Activated CD4-positive, alpha-beta T cell treated with anti-CD3 and anti-CD28 coated beads, Interleukin-2, Interleukin-4, amounts not matched to agents 100 ng/mL and 50 ng/mL, durations not matched to agents 16 hours and 8 hours (primary cell): ENCODE data around the gene ACHE.
A peak's percentile ranks its signal among the peaks of the same experiment; 100 is the strongest.

Experiments used
- DNase-seq: peaks from one replicate; pipeline ENCODE4 v3.0.0-alpha.2; 2020; ENCODE audit warnings: low spot score

The ACHE gene

DNA sequence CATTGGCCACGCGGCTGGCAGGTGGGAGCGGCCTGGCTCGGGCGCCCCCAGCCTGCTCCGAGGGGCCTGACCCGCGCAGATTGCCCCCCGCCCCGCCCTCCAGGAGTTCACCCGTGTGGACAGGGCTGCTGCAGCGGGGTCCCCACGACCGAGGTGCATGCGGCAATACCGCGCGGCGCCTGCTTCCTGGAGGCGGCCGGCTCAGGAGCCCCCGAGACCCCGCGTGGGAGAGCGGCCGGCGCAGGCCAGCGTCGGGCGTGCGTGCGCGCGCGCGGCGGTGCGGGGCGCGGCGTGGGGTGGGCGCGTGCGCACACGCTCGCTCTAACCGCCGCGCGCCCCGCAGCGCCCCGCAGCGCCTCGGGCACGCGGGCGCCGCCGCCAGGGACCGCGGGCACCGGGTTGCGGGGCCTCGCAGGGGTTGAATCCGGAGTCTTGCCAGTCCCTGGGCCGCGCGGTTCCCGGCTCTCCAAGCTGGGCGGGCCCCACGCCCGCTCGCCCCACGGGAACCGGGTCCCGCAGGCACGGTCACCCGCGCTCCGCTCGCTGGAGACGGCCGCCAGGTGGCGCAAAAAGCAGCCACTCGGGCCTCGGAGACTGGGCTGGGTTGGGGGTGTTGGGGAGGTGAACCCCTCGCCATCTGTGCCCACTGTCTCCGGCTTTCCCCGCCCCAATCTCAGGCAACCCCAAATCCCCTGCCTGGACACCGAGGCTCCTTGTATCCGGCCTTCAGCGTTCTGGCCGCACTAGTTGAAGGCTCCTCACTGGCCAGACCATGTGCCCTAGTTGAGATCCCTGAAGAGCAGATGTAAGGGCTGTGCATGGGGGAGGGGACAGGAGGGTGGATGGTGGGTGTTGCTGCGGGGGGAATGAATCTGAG, 1.3 kb upstream of the ACHE start:
- peak; percentile 41 for DNase-seq

DNA sequence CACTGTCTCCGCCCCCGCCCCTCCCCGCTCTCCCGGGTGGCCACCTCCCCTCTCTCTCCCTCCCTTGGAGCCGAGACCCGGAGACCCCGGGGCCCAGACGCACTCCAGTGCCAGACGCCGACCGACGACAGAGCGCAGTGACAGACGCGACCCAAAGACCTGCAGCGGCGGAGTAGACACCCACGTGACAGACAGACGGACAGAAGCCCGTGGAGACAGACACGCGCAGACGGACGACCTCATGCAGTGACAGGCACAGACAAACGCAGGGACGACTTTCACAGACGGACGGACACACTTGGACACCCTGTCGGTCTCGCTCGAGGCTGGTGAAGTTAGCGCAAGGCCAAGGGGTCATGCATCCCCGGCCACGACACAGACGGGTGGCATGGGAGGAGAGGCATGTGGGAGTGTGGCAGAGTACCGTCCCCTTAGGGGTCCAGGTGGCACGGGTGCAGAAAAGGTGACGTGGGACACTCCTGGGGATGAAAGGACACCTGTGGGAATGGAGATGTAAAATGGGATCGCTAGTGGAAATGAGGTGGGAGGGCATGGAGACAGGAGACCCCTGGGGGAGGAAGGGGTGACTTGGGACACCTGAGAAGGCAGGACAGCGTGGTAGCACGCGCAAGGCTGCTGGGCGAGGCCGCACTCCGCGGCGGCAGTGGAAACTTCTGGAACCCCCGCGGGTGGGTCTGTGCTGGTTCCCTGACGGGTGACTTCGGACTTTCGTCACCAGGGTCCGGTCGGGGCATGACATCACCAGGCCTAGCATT, 456 bp upstream of the ACHE start:
- DNase-seq, result peak; percentile 16

DNA sequence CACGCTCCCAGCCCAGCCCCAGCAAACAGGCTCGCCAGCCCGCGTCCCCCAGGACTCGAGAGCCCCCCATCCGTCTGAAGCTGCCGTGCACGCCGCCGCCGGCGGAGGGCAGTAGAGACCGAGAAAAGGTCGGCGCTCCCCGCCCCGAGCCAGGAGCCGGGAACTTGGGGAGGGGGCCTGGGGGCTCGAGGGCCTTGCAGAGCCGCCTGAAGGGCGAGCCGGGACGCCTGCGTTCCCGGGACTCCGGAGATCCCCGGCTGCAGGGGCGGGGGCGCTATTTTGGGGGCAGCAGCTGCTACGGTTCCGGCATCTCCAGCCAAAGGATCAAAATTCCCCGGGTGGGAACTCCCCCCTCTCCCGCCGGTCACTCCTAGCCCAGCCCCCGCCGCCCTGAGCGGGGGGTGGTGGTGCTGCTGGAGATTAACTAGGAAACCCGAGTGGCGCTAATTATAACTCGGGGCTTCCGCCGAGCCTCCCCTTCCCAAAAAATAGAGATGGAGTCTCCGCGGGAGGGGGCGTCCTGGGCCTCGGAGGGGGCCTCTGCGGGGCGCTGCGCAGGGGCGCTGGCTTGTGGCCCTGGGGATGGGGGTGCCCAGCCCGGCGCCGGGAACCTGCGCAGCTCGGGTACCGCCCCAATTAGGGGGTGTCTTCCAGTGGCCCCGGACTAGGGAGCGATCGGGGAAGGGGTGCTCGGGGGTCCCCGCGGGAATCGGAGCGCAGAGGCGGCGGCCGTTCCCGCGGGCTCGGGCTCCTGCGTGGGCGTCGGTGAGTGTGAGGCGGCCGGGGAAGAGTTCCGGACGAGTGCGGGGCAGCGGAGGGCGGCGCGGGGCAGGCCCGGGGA, 608 bp downstream of the ACHE start:
- DNase-seq, result peak; percentile 42

DNA sequence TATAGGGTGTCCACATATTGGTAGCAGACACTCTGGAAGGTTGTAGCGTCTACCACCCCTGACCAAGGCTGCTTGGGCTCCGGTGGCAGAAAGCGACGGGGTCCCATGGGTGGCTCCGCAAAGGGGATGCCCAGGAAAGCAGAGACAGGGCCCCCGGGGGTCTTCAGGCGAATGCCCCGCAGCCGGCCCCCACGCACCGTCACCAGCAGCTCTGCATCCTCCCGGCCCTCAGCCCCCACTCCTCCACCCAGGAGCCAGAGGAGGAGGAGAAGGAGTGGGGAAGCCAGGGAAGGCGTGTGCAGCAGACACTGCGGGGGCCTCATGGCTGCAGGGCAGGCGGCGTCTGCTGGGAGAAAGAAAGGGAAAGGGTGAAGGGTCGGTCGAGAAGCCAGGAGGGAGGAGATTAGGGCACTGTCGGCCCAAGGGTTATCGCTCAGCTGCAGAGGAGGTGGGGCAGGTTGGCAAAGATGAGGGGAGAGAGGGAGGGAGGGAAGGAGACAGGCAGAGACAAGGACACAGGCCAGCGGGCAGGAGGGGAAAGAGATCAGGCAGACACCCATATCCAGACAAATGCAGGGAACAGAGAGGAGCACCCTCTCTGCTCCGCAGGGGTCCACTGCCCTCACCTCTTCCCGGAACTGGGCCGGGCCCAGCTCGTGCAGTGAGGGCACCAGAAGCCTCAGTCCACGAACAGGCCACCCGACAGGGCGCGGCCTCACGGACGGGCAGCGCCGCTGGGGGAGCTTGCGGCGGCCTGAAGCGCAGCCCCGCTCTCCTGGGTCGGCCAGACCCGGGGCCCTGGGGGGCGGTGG, 1.6 kb downstream of the ACHE start:
- no peak for DNase-seq

DNA sequence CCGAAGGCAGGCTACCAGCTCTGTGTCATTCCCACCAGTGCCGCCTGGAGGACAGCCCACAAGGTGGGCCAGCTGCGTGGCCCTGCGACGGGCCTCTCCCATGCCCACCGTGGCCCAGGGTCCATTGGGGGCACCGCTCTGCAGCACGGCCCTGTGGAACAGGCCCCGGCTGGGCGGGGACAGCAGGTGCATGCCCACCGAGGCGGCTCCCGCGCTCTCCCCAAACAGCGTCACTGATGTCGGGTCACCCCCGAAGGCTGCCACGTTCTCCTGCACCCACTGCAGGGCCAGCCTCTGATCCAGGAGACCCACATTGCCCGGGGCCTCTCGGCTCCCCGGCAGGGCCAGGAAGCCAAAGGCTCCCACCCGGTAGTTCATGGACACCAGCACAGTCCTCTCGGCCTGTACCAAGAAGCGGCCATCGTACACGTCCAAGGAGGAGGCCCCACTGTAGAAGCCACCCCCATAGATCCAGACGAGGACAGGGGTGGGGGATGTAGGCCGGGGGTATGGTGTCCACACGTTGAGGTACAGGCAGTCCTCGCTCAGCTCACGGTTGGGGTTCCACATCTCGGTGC, 2.3 kb downstream of the ACHE start:
- no peak for DNase-seq

DNA sequence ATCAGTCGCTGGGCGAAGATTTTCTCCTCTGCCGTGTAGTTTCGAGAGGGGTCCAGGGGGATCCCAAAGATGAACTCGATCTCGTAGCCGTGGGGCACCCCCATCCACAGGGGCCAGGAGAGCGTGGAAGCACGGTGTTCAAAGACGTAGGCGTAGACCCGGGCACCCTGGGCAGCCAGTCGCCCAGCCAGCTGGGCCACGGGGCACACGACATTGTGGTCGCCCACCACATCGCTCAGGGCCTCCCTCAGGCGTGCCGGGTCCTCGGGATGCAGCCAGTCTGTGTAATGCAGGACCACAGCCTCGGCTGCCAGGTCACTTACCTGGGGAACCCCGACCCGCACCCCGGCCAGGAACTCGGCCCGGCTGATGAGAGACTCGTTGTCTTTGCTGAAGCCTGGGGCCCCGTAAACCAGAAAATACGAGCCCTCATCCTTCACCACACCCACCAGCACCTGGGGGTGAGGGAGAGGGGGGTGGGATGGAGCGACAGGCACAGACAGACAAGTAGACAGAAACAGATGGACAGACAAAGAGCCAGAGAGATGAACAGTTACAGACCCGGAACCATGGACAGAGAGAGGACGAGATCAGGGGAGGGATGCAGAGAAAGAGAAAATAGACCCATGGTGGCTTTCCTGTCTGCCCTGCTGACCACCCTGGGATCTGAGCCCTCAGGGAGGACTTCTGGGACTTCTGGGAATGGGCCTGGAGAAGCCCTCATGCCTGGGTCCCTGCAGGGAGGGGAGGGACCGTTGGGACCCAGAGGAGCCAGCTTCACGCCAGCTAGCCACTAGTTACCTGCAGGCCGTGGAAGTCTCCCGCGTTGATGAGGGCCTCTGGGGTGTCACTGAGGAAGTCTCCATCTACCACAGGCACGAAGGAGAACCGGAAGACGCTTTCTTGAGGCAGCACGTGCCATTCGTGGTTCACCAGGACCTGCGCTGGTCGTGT, 3.0 kb downstream of the ACHE start:
- DNase-seq, result no peak

DNA sequence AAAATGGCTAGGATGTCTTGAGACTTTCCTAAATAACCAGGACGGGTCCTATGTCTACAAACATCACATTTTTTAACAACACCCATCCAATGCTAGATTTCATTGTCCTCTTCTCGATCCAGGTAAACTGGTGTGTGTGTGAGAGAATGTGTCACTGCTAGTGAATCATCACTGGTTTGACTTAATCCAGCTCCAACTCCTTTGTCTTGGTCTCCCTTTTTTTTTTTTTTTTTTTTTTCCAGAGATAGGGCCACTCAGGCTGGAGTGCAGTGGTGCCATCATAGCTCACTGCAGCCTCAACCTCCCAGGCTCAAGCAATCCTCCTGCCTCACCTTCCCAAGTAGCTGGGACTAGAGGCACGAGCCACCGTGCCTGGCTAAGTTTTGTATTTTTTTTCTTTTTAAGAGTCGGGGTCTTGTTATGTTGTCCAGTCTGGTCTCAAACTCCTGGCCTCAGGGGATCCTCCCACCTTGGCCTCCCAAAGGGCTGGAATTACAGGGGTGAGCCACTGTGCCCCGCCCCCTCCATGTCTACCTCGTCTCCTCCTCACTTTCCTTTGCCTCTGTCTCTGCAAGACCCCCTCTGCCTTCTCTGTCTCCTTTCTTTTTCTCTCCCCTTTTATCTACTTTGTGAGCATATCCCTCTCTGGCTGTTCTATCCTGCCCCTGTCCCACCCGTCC, 4.0 kb downstream of the ACHE start:
- DNase-seq, result no peak

DNA sequence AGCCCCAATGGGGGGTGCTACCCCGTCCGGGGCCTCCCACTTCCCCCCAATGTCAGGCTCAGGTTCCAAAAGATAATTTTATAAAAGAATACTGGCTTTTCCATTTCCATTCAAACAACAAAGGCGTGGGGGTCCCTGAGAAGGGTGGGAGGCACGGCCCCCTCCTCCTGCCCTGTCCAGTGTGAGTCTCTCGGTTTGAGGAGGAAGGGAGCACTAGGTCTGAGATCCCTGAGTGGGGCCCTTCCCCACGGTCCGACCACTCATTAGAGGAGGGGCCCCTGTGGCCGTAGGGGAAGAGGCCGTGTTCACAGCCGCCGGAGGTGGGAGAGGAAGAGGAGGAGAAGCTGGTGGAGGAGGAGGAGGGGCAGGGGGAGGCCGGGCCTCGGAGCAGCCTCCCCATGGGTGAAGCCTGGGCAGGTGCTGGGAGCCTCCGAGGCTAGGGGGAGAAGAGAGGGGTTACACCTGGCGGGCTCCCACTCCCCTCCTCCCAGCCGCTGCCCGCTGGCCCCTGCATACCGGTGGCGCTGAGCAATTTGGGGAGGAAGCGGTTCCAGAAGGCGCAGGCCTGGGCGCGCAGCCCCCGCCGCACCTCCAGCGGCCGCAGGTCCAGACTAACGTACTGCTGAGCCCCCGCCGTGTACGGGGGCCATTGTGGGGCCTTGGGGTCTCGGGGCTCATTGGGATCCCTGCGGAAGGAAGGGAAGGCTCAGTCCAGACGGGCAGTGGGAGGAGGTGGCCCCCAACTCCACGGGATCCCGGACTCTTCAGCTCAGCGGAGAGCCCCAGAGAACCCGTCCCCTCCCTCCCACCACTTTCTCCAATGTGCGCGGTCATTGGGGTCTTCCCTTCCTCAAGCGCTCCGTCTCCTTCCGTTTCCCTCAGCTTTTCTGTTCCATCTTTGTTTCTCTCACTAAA, 4.8 kb downstream of the ACHE start:
- DNase-seq, result no peak

GRCh38 chr7:100888988-100889750, 6.5 kb downstream of the ACHE start, which contains the start of gene UFSP1:
UFSP1 (minus strand) TSS chr7:100889715; CDS start chr7:100889271, 444 bp downstream.
- DNase-seq, result no peak

- no peak for DNase-seq
Measured at GRCh38 chr7:100888291-100888987, 7.2 kb downstream of the ACHE start.

- peak; percentile 70 for DNase-seq
Measured at GRCh38 chr7:100887516-100888290, 8.0 kb downstream of the ACHE start.

DNA sequence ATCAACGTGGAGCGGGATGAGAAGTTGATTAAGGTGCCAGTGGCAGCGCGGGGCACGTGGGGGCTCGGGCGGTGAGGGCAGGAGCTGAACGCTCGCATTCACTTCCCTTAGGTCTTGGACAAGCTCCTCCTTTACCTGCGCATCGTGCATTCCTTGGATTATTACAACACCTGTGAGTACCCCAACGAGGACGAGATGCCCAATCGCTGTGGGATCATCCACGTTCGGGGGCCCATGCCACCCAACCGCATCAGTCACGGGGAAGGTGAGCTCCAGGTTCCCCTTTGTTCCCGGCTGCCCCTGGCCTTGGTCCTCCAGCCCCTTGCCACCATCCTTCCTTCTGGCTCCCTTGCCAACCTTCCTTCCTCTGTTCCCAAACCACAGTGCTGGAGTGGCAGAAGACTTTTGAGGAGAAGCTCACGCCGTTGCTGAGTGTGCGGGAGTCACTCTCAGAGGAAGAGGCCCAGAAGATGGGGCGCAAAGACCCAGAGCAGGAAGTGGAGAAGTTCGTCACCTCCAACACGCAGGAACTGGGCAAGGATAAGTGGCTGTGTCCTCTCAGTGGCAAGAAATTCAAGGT, 8.7 kb downstream of the ACHE start:
- no peak for DNase-seq

GRCh38 chr7:100886142-100886935, 9.3 kb downstream of the ACHE start:
- no peak for DNase-seq

GRCh38 chr7:100885440-100886141, 10.1 kb downstream of the ACHE start:
- DNase-seq, result no peak
